HG02852 (cell line): ENCODE results near the gene C1QTNF9B.
"Not testable (repeated sequence)": the region's sequence is repeated elsewhere in the genome, so short reads cannot be mapped to it uniquely, and the experiment has no call there.

Experiments used
- ATAC-seq: cut with Tn5 transposase; IDR thresholded peaks from one replicate; pipeline ENCODE4 v1.9.1; 2021; ENCODE audit warnings: mild to moderate bottlenecking, moderate library complexity; ENCODE audit not compliant: unreplicated experiment

C1QTNF9B gene

GRCh38 chr13:23897452-23897919 lies at the start of gene C1QTNF9B:
C1QTNF9B (minus strand) TSS chr13:23897502.
- not testable (repeated sequence) for ATAC-seq

GRCh38 chr13:23946900-23947299 lies 49.6 kb upstream of the C1QTNF9B start:
- no peak for ATAC-seq

GRCh38 chr13:23946067-23946466 lies 48.8 kb upstream of the C1QTNF9B start:
- ATAC-seq, result no peak

GRCh38 chr13:23945612-23946011 lies 48.3 kb upstream of the C1QTNF9B start:
- no peak for ATAC-seq

GRCh38 chr13:23941211-23941610 lies 43.9 kb upstream of the C1QTNF9B start:
- ATAC-seq, result no peak

- not testable (repeated sequence) for ATAC-seq
Measured at GRCh38 chr13:23939666-23940065, 42.4 kb upstream of the C1QTNF9B start.

- ATAC-seq, result no peak
Measured at GRCh38 chr13:23934520-23934919, 37.2 kb upstream of the C1QTNF9B start.

GRCh38 chr13:23928985-23929384 lies 31.7 kb upstream of the C1QTNF9B start:
- ATAC-seq, result no peak

- ATAC-seq, result no peak
Measured at GRCh38 chr13:23923031-23923430, 25.7 kb upstream of the C1QTNF9B start.

GRCh38 chr13:23922005-23922932 lies 25.0 kb upstream of the C1QTNF9B start:
- no peak for ATAC-seq

GRCh38 chr13:23921451-23921888 lies 24.2 kb upstream of the C1QTNF9B start:
- ATAC-seq, result no peak

GRCh38 chr13:23919006-23919405 lies 21.7 kb upstream of the C1QTNF9B start:
- ATAC-seq, result no peak

- no peak for ATAC-seq
Measured at GRCh38 chr13:23918208-23918607, 20.9 kb upstream of the C1QTNF9B start.

- no peak for ATAC-seq
Measured at GRCh38 chr13:23915308-23915707, 18.0 kb upstream of the C1QTNF9B start.

GRCh38 chr13:23912469-23912868 lies 15.2 kb upstream of the C1QTNF9B start:
- ATAC-seq, result no peak

- ATAC-seq, result no peak
Measured at GRCh38 chr13:23909606-23910005, 12.3 kb upstream of the C1QTNF9B start.

GRCh38 chr13:23905766-23906165 lies 8.5 kb upstream of the C1QTNF9B start:
- no peak for ATAC-seq

- ATAC-seq, result no peak
Measured at GRCh38 chr13:23903906-23904280, 6.6 kb upstream of the C1QTNF9B start.

GRCh38 chr13:23902975-23903905 lies 5.9 kb upstream of the C1QTNF9B start:
- ATAC-seq, result no peak

- no peak for ATAC-seq
Measured at GRCh38 chr13:23901365-23901764, 4.1 kb upstream of the C1QTNF9B start.

- no peak for ATAC-seq
Measured at GRCh38 chr13:23899555-23899954, 2.3 kb upstream of the C1QTNF9B start.
